ENCODE measurements around the gene DEFB115. TPM values are rescaled to one million over a fixed set of nuclear protein-coding genes. Genes with fewer than 3 reads are reported as not detected.

Gene DEFB115, protein sequence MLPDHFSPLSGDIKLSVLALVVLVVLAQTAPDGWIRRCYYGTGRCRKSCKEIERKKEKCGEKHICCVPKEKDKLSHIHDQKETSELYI
- not detected in 5 replicates for total RNA-seq (2022; extraction: Qiagen RNA extraction; ENCODE audit: low read depth)

DNA sequence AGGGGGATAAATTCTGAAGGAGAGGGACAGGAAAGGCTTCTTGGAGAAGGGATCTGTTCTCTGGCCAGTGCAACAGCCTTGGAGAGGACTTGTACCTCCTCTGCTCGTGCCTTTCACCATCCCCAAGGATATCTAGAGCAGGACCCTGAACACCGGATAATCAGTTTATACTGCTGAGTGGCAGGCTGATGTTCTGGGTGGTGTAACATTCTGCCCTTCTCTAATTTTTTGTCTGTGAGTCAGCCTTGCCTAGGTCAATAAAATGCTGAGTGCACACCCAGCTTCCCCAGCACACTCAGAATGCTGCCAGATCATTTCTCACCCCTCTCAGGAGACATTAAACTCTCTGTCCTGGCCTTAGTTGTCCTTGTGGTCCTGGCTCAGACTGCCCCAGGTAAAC, at the start of gene DEFB115:
TSS of gene DEFB115 (plus strand) at position 301 of the 400 bp plus-strand sequence. CDS start at position 301, 0 bp downstream.

DNA sequence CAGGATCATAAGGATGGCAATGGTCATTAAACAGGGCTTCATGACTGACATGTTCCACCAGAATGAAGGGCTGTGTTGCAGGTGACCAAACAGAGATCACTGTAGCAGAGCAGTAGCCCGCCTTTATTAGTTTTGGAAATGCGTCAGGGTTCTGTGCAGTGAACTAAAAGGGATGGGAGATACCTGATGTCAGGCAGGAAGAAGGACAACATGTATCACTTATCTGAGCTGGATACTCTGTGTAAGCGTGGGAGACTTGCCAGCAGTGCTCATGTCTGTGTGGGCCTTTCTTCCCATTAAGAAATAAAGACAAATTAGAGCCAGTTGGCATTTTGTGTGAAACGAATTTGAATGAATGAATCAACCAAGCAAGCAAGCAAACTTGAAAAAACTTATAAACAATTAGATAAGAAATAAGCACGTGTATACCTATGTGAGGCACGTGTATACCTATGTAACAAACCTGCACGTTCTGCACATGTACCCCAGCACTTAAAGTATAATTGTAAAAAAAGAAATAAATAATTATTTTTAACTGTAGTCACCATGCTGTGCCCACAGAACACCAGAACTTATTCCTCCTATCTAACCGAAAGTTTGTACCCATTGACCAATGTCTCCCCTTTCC, 51.2 kb downstream of the DEFB115 start, which contains the start of gene DEFB116:
TSS of gene DEFB116 (minus strand) at position 51 of the 628 bp plus-strand sequence. CDS start at position 51, 0 bp downstream.

Other genes with a start within 250 kb of the DEFB115 start
- gene DEFB116, start 50.9 kb downstream of the DEFB115 start, total RNA-seq (2022; extraction: Qiagen RNA extraction; ENCODE audit: low read depth) = not detected in 5 replicates
- gene DEFB118, start 110.9 kb downstream of the DEFB115 start, total RNA-seq (2022; extraction: Qiagen RNA extraction; ENCODE audit: low read depth) = not detected in 5 replicates
- not detected in 5 replicates for gene DEFB119, start 132.9 kb downstream of the DEFB115 start, total RNA-seq (2022; extraction: Qiagen RNA extraction; ENCODE audit: low read depth)
- gene DEFB121, start 148.6 kb downstream of the DEFB115 start, total RNA-seq (2022; extraction: Qiagen RNA extraction; ENCODE audit: low read depth) = not detected in 5 replicates
- not detected in 5 replicates for gene DEFB123, start 183.0 kb downstream of the DEFB115 start, total RNA-seq (2022; extraction: Qiagen RNA extraction; ENCODE audit: low read depth)
- not detected in 5 replicates for gene DEFB124, start 217.5 kb downstream of the DEFB115 start, total RNA-seq (2022; extraction: Qiagen RNA extraction; ENCODE audit: low read depth)
- 0.11 to 0.20 TPM (median 0.15 TPM) in 3 of 5 replicates, not detected in the others for gene REM1, start 217.6 kb downstream of the DEFB115 start, total RNA-seq (2022; extraction: Qiagen RNA extraction; ENCODE audit: low read depth)

All from A549 treated with RU486 at 1 μM for 4 hours (cell line).